RWPE1 (cell line): ENCODE results near the gene SMIM26.

Experiments used
- CTCF ChIA-PET: fragments of 350-600 bp; sonication (Branson Sonifier 250); formaldehyde crosslinking; extraction: SDS; loops from one replicate; lab custom pipeline; 2021; lab: Yijun Ruan, JAX
- POLR2A ChIA-PET: fragments of 400-600 bp; formaldehyde crosslinking; extraction: SDS; loops from one replicate; lab custom pipeline; 2020; ENCODE audit warnings: antibody characterized with exemption; ENCODE audit not compliant: low non-redundant PET; lab: Yijun Ruan, JAX
- DNase-seq: peaks from one replicate; pipeline ENCODE4 v3.0.0; 2012; ENCODE audit warnings: low spot score
- H3K27ac ChIP-seq: fragments of 450-650 bp; 2 replicates; pipeline ENCODE4 v1.5.1; 2017
- CTCF ChIP-seq: fragments of 450-650 bp; conservative IDR thresholded peaks from 2 replicates; pipeline ENCODE4 v1.5.1; 2017; ENCODE audit warnings: low read depth, mild to moderate bottlenecking

Gene SMIM26

GRCh38 chr20:18529041-18529440 lies 38.2 kb upstream of the SMIM26 start:
- POLR2A ChIA-PET: no interaction called here
- DNase-seq: no peak
- CTCF ChIA-PET: no interaction called here
- TF ChIP-seq CTCF: no peak
- H3K27ac ChIP-seq: no peak overlapping the region

GRCh38 chr20:18532626-18533025 lies 34.6 kb upstream of the SMIM26 start:
- no peak for DNase-seq
- H3K27ac ChIP-seq: no peak overlapping the region
- no peak for TF ChIP-seq CTCF
- ChIA-PET CTCF (no interaction called here), POLR2A (no interaction called here)

- POLR2A ChIA-PET: no interaction called here
- TF ChIP-seq CTCF: no peak
- H3K27ac ChIP-seq: no peak overlapping the region
- CTCF ChIA-PET: no interaction called here
- no peak for DNase-seq
Observed at GRCh38 chr20:18533491-18533890, 33.7 kb upstream of the SMIM26 start.

- CTCF ChIA-PET: no interaction called here
- no peak for TF ChIP-seq CTCF
- H3K27ac ChIP-seq: no peak overlapping the region
- POLR2A ChIA-PET: no interaction called here
- DNase-seq: no peak
Observed at GRCh38 chr20:18533978-18534644, 33.1 kb upstream of the SMIM26 start.

GRCh38 chr20:18537651-18538050 lies 29.6 kb upstream of the SMIM26 start:
- CTCF ChIA-PET: no interaction called here
- H3K27ac ChIP-seq: no peak overlapping the region
- POLR2A ChIA-PET: no interaction called here
- TF ChIP-seq CTCF: no peak
- DNase-seq: peak; percentile 45

- ChIA-PET CTCF (no interaction called here), POLR2A (interaction anchor here (0.7 kb wide), 1 partner anchor 34 kb away, joined by 3 read pairs; the partner anchor contains the start of gene SEC23B)
- no peak overlapping the region for H3K27ac ChIP-seq
- DNase-seq: peak; percentile 74
- no peak for TF ChIP-seq CTCF
Observed at GRCh38 chr20:18541741-18542140, 25.5 kb upstream of the SMIM26 start.
